H1 (cell line): ENCODE measurements around the gene TINAGL1. TPM values are rescaled to one million over a fixed set of nuclear protein-coding genes. Genes with fewer than 3 reads are reported as not detected.

Experiments
- ASH2L ChIP-seq: fragments of 200-600, 300-600 bp; sonication (generic); IDR thresholded peaks from one replicate; pipeline ENCODE4 v1.7.1; 2017; ENCODE audit warnings: low read length
- BACH1 ChIP-seq: IDR thresholded peaks from 2 replicates; pipeline ENCODE4 v1.6.1; 2012; ENCODE audit warnings: low read length, improper control_type of control experiment
- BRCA1 ChIP-seq: IDR thresholded peaks from 2 replicates; pipeline ENCODE4 v1.6.1; 2012; ENCODE audit warnings: low read depth, low read length, improper control_type of control experiment
- CBX5 ChIP-seq: fragments of 300-800, 300-1000 bp; sonication (generic); IDR thresholded peaks from 2 replicates; pipeline ENCODE4 v1.7.1; 2016; ENCODE audit warnings: antibody characterized with exemption, low read length, low read depth
- CBX8 ChIP-seq: fragments of 300-800, 300-1000 bp; sonication (generic); IDR thresholded peaks from 2 replicates; pipeline ENCODE4 v1.7.1; 2016; ENCODE audit warnings: low read depth, low read length, borderline replicate concordance
- CHD1 ChIP-seq: IDR thresholded peaks from 2 replicates; pipeline ENCODE4 v1.6.1; 2012; ENCODE audit warnings: low read depth, low read length, improper control_type of control experiment
- GABPA ChIP-seq: IDR thresholded peaks from 2 replicates; pipeline ENCODE4 v1.6.1; 2011; ENCODE audit warnings: mild to moderate bottlenecking, low read length, moderate library complexity, borderline replicate concordance; ENCODE audit not compliant: insufficient read depth
- KDM5A ChIP-seq: fragments of 200-600 bp; IDR thresholded peaks from 2 replicates; pipeline ENCODE4 v1.7.1; 2012; ENCODE audit warnings: mild to moderate bottlenecking, low read length, inconsistent platforms, mixed read lengths
- NANOG ChIP-seq: IDR thresholded peaks from 2 replicates; pipeline ENCODE4 v1.6.1; 2011; ENCODE audit warnings: low read length, low read depth, mild to moderate bottlenecking, inconsistent platforms; ENCODE audit not compliant: insufficient read depth, poor library complexity, severe bottlenecking
- POU5F1 ChIP-seq: IDR thresholded peaks from 2 replicates; pipeline ENCODE4 v1.6.1; 2011; ENCODE audit warnings: low read depth, mild to moderate bottlenecking, low read length, moderate library complexity
- RNF2 ChIP-seq: fragments of 200-900, 300-1000 bp; sonication (generic); IDR thresholded peaks from 2 replicates; pipeline ENCODE4 v1.7.1; 2016; ENCODE audit warnings: borderline replicate concordance, low read depth, mild to moderate bottlenecking, antibody characterized with exemption, low read length; ENCODE audit not compliant: poor library complexity, severe bottlenecking; ENCODE audit errors: missing control alignments
- SP4 ChIP-seq: IDR thresholded peaks from 2 replicates; pipeline ENCODE4 v1.6.1; 2012; ENCODE audit warnings: low read length, inconsistent platforms
- TCF12 ChIP-seq: IDR thresholded peaks from 2 replicates; pipeline ENCODE4 v1.6.1; 2011; ENCODE audit warnings: low read depth, mild to moderate bottlenecking, low read length
- YY1 ChIP-seq: IDR thresholded peaks from 2 replicates; pipeline ENCODE4 v1.6.1; 2011; ENCODE audit warnings: low read depth, mild to moderate bottlenecking, low read length
- polyA plus RNA-seq, 7 experiments: library from polyadenylated mRNA; depleted of rRNA in 3 of 7; stranded (reverse) in 5 of 7; unstranded in 2 of 7; fragments of >200 nt in 5 of 7; fragments of 200-250 nt in 2 of 7; gene quantifications; 1 replicate in 5 of 7; 2 replicates in 1 of 7; 4 replicates in 1 of 7; pipeline versions ENCODE4 v1.2.1 to v1.2.3, GENCODE V29; 2011 to 2013; ENCODE audit warnings: missing spikeins in 2 of 7, mixed read lengths in 2 of 7
- total RNA-seq: library from RNA; stranded (reverse); fragmentation: NEBNext Ultra II Directional; extraction: Animal tissue kit (Norgen Biotek cat#: 25700); gene quantifications from 2 replicates; pipeline ENCODE4 v1.2.1, GENCODE V29; 2021
- TF ChIP-seq, protein P1 (sequence below): IDR thresholded peaks from 2 replicates; pipeline ENCODE4 v1.6.1; 2012; ENCODE audit warnings: inconsistent platforms
- TF ChIP-seq, protein P2 (sequence below): IDR thresholded peaks from 2 replicates; pipeline ENCODE4 v1.6.1; 2011; ENCODE audit warnings: low read length, improper control_type of control experiment
- TF ChIP-seq, protein P3 (sequence below), 3 experiments: IDR thresholded peaks; 1 replicate in 2 of 3; 2 replicates in 1 of 3; pipeline versions ENCODE4 v1.5.1 to v1.6.1; 2011; ENCODE audit warnings: low read length in 3 of 3, mild to moderate bottlenecking in 3 of 3, inconsistent platforms in 2 of 3, low read depth in 1 of 3, moderate library complexity in 1 of 3; ENCODE audit not compliant: insufficient read depth in 1 of 3; ENCODE audit errors: control extremely low read depth in 1 of 3
- TF ChIP-seq, protein P4 (sequence below): IDR thresholded peaks from 2 replicates; pipeline ENCODE4 v1.6.1; 2012; ENCODE audit warnings: low read length, inconsistent platforms

Gene TINAGL1
- total and polyA plus RNA-seq, 2 of the 8 experiments (the other 6 are each of a cell fraction or from before 2014, with no cell fraction given): 11.2 to 21.7 TPM

DNA sequence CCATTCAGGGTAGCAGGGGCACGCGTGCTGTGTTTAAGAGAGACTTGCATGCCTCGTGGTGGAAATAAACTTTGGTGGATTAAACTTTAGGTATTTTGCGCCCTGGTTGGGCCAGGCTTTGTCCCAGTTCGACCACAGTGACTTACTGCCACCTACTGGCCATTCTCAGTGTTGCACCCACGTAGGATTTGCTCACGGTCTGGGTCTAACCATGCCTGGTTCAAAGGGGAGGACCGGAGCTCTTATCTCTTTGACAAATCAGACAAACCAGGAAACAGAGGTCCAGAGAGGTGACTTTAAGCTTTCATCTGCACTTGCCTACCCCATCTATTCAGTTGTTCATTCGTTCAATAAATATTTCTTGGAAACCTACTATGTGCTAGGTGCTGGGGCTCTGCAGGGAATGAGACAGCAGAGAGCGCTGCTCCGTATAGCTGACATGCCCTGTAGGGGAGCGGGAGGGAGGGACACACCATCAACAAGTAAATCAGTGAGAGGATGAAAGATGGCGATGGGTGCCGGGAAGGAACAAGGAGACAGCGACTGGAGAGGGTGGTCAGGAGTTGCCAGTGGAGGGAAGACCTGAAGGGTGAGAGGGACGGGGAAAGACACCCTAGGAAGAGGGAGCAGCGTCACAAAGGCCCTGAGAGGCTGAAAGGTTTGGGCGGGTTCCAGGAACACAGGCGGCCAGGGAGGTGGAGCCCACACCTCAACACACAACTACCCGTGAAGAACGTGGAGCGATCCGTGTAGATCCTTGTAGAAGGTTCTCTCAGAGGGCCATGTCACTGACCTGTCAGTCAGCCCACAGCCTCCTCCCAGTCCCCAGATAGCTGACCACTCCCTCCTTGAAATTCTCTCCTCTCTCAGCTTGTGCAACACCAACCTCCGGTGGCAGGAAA, 27.2 kb upstream of the TINAGL1 start (continued):
- TF ChIP-seq NANOG: no peak
- TF ChIP-seq, protein P1, sequence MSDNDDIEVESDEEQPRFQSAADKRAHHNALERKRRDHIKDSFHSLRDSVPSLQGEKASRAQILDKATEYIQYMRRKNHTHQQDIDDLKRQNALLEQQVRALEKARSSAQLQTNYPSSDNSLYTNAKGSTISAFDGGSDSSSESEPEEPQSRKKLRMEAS: no peak
- TF ChIP-seq TCF12: no peak
- TF ChIP-seq CHD1: no peak
- TF ChIP-seq CBX5: no peak
- TF ChIP-seq BRCA1: no peak
- TF ChIP-seq SP4: peak; percentile 76; the same call in 1 of the 2 replicates
- TF ChIP-seq, protein P2, sequence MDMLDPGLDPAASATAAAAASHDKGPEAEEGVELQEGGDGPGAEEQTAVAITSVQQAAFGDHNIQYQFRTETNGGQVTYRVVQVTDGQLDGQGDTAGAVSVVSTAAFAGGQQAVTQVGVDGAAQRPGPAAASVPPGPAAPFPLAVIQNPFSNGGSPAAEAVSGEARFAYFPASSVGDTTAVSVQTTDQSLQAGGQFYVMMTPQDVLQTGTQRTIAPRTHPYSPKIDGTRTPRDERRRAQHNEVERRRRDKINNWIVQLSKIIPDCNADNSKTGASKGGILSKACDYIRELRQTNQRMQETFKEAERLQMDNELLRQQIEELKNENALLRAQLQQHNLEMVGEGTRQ: no peak
- no peak for TF ChIP-seq ASH2L
- TF ChIP-seq POU5F1: no peak
- no peak for TF ChIP-seq GABPA
- TF ChIP-seq KDM5A: no peak
- no peak for TF ChIP-seq CBX8
- TF ChIP-seq, protein P3, sequence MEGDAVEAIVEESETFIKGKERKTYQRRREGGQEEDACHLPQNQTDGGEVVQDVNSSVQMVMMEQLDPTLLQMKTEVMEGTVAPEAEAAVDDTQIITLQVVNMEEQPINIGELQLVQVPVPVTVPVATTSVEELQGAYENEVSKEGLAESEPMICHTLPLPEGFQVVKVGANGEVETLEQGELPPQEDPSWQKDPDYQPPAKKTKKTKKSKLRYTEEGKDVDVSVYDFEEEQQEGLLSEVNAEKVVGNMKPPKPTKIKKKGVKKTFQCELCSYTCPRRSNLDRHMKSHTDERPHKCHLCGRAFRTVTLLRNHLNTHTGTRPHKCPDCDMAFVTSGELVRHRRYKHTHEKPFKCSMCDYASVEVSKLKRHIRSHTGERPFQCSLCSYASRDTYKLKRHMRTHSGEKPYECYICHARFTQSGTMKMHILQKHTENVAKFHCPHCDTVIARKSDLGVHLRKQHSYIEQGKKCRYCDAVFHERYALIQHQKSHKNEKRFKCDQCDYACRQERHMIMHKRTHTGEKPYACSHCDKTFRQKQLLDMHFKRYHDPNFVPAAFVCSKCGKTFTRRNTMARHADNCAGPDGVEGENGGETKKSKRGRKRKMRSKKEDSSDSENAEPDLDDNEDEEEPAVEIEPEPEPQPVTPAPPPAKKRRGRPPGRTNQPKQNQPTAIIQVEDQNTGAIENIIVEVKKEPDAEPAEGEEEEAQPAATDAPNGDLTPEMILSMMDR (IDR thresholded peaks at IDR 0.05; ENCODE audit: control extremely low read depth in 1 of 3, insufficient read depth in 1 of 3, low read depth in 1 of 3, low read length in 3 of 3): peak; percentile 91 to 95 (median 92)
- TF ChIP-seq, protein P4, sequence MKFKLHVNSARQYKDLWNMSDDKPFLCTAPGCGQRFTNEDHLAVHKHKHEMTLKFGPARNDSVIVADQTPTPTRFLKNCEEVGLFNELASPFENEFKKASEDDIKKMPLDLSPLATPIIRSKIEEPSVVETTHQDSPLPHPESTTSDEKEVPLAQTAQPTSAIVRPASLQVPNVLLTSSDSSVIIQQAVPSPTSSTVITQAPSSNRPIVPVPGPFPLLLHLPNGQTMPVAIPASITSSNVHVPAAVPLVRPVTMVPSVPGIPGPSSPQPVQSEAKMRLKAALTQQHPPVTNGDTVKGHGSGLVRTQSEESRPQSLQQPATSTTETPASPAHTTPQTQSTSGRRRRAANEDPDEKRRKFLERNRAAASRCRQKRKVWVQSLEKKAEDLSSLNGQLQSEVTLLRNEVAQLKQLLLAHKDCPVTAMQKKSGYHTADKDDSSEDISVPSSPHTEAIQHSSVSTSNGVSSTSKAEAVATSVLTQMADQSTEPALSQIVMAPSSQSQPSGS: no peak
- no peak for TF ChIP-seq RNF2
- peak; percentile 77 for TF ChIP-seq BACH1
- TF ChIP-seq YY1: peak; percentile 74; the same call in 1 of the 2 replicates
